Liver (tissue), 3 donors: ENCODE measurements around the gene VAMP4.

Experiments
- CTCF ChIP-seq: fragments of 150-350 bp; IDR thresholded peaks from 2 replicates; pipeline ENCODE4 v1.5.1; 2017; ENCODE audit warnings: improper control_type of control experiment, low read depth, low read length; ENCODE audit not compliant: missing input control
- FOXA1 ChIP-seq: IDR thresholded peaks from 2 replicates; pipeline ENCODE4 v1.6.1; 2016; ENCODE audit warnings: antibody characterized with exemption
- GABPA ChIP-seq, 2 donors: IDR thresholded peaks in 1 of 2; conservative IDR thresholded peaks in 1 of 2; 2 replicates each; pipeline ENCODE4 v1.6.1; 2016; ENCODE audit warnings: antibody characterized with exemption in 2 of 2, mild to moderate bottlenecking in 1 of 2, moderate library complexity in 1 of 2
- HNF4G ChIP-seq: IDR thresholded peaks from 2 replicates; pipeline ENCODE4 v1.6.1; 2016; ENCODE audit warnings: antibody characterized with exemption
- JUND ChIP-seq, 2 donors: IDR thresholded peaks; 2 replicates each; pipeline ENCODE4 v1.6.1; 2016; ENCODE audit warnings: antibody characterized with exemption in 2 of 2
- NR2F2 ChIP-seq: IDR thresholded peaks from 2 replicates; pipeline ENCODE4 v1.6.1; 2016; ENCODE audit warnings: antibody characterized with exemption
- RAD21 ChIP-seq, 2 donors: IDR thresholded peaks; 2 replicates each; pipeline ENCODE4 v1.6.1; 2016; ENCODE audit warnings: antibody characterized with exemption in 2 of 2, mild to moderate bottlenecking in 2 of 2
- TAF1 ChIP-seq: conservative IDR thresholded peaks from 2 replicates; pipeline ENCODE4 v1.6.1; 2016; ENCODE audit warnings: antibody characterized with exemption, mild to moderate bottlenecking
- YY1 ChIP-seq: IDR thresholded peaks from 2 replicates; pipeline ENCODE4 v1.6.1; 2016; ENCODE audit warnings: antibody characterized with exemption, mild to moderate bottlenecking
- TF ChIP-seq, protein P1 (sequence below): IDR thresholded peaks from 2 replicates; pipeline ENCODE4 v1.6.1; 2016; ENCODE audit warnings: antibody characterized with exemption, mild to moderate bottlenecking
- TF ChIP-seq, protein P2 (sequence below): IDR thresholded peaks from 2 replicates; pipeline ENCODE4 v1.6.1; 2016; ENCODE audit warnings: antibody characterized with exemption
- donor health status: healthy.
- donor health status: healthy.

- TF ChIP-seq FOXA1 (no peak), RAD21 (IDR thresholded peaks at IDR 0.05) (peak; percentile 79 to 82), TAF1 (no peak), CTCF (peak; percentile 53), YY1 (no peak), JUND (IDR thresholded peaks at IDR 0.05) (no peak), GABPA (IDR thresholded peaks at IDR 0.05 in 1 of 2, conservative IDR thresholded peaks at IDR 0.05 in 1 of 2) (no peak), HNF4G (no peak), NR2F2 (no peak)
- TF ChIP-seq, protein P1, sequence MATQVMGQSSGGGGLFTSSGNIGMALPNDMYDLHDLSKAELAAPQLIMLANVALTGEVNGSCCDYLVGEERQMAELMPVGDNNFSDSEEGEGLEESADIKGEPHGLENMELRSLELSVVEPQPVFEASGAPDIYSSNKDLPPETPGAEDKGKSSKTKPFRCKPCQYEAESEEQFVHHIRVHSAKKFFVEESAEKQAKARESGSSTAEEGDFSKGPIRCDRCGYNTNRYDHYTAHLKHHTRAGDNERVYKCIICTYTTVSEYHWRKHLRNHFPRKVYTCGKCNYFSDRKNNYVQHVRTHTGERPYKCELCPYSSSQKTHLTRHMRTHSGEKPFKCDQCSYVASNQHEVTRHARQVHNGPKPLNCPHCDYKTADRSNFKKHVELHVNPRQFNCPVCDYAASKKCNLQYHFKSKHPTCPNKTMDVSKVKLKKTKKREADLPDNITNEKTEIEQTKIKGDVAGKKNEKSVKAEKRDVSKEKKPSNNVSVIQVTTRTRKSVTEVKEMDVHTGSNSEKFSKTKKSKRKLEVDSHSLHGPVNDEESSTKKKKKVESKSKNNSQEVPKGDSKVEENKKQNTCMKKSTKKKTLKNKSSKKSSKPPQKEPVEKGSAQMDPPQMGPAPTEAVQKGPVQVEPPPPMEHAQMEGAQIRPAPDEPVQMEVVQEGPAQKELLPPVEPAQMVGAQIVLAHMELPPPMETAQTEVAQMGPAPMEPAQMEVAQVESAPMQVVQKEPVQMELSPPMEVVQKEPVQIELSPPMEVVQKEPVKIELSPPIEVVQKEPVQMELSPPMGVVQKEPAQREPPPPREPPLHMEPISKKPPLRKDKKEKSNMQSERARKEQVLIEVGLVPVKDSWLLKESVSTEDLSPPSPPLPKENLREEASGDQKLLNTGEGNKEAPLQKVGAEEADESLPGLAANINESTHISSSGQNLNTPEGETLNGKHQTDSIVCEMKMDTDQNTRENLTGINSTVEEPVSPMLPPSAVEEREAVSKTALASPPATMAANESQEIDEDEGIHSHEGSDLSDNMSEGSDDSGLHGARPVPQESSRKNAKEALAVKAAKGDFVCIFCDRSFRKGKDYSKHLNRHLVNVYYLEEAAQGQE = no peak
- TF ChIP-seq, protein P2, sequence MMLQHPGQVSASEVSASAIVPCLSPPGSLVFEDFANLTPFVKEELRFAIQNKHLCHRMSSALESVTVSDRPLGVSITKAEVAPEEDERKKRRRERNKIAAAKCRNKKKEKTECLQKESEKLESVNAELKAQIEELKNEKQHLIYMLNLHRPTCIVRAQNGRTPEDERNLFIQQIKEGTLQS = no peak
Observed at GRCh38 chr1:171715813-171716251, 26.0 kb downstream of the VAMP4 start.
